Esophagus squamous epithelium (tissue), 4 donors: ENCODE measurements around the gene CMTR1.

Experiments used
- POLR2A ChIP-seq, 4 donors: fragments of 450-650 bp; IDR thresholded peaks; one replicate each; pipeline ENCODE4 v1.6.1; 2017; ENCODE audit warnings: antibody characterized with exemption in 4 of 4, mild to moderate bottlenecking in 4 of 4, moderate library complexity in 3 of 4
- TF ChIP-seq, protein P1 (sequence below), 6 experiments: fragments of 450-650 bp in 4 of 6; fragments of 200-600 bp in 2 of 6; sonication (generic) in 2 of 6; IDR thresholded peaks; one replicate each; pipeline ENCODE4 v1.5.1; 2016 to 2019; ENCODE audit warnings: antibody characterized with exemption in 6 of 6, mild to moderate bottlenecking in 4 of 6, moderate library complexity in 4 of 6

DNA sequence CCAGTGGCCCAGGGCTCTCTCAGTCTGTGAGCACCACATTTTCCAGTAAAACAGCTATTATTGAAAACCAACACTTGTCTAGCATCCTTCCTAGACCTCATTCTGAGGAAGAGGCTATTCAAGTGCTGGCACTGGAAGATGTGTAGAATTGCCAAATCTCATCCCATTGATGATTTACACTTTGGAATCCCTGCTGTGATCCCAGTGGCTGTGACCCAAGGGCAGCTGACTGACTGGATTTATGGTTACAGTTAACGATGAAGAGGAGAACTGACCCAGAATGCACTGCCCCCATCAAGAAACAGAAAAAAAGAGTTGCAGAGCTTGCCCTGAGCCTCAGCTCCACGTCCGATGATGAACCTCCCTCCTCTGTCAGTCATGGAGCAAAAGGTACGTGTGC lies 2.4 kb downstream of the CMTR1 start:
- no peak for TF ChIP-seq POLR2A (IDR thresholded peaks at IDR 0.05)
- TF ChIP-seq, protein P1, sequence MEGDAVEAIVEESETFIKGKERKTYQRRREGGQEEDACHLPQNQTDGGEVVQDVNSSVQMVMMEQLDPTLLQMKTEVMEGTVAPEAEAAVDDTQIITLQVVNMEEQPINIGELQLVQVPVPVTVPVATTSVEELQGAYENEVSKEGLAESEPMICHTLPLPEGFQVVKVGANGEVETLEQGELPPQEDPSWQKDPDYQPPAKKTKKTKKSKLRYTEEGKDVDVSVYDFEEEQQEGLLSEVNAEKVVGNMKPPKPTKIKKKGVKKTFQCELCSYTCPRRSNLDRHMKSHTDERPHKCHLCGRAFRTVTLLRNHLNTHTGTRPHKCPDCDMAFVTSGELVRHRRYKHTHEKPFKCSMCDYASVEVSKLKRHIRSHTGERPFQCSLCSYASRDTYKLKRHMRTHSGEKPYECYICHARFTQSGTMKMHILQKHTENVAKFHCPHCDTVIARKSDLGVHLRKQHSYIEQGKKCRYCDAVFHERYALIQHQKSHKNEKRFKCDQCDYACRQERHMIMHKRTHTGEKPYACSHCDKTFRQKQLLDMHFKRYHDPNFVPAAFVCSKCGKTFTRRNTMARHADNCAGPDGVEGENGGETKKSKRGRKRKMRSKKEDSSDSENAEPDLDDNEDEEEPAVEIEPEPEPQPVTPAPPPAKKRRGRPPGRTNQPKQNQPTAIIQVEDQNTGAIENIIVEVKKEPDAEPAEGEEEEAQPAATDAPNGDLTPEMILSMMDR (IDR thresholded peaks at IDR 0.05), result no peak
